Cardiac muscle cell (in vitro differentiated cells and primary cell): ENCODE data around the gene CHN2. TPM values are rescaled to one million over a fixed set of nuclear protein-coding genes. Genes with fewer than 3 reads are reported as not detected.

Experiments used
- DNase-seq, 2 donors: peaks; one replicate each; pipeline versions ENCODE4 v3.0.0 to v3.0.0-alpha.2; 2010 to 2017; ENCODE audit warnings: low read depth in 1 of 2, low spot score in 1 of 2
- H3K27ac ChIP-seq: fragments of 200-600 bp; sonication (generic); 2 replicates; pipeline ENCODE4 v1.5.1; 2016
- H3K27me3 ChIP-seq: fragments of 200-600 bp; sonication (generic); 2 replicates; pipeline ENCODE4 v1.6.0; 2016; ENCODE audit warnings: control low read depth
- H3K36me3 ChIP-seq: fragments of 200-600 bp; sonication (generic); 2 replicates; pipeline ENCODE4 v1.5.1; 2016; ENCODE audit warnings: control low read depth
- H3K4me1 ChIP-seq: fragments of 200-600 bp; sonication (generic); 2 replicates; pipeline ENCODE4 v1.8.1; 2017; ENCODE audit warnings: low read depth, mild to moderate bottlenecking, mixed run types
- H3K4me3 ChIP-seq: fragments of 200-600 bp; sonication (generic); 2 replicates; pipeline ENCODE4 v1.5.1; 2016; ENCODE audit warnings: mild to moderate bottlenecking
- H3K9me3 ChIP-seq: fragments of 200-600 bp; sonication (generic); 2 replicates; pipeline ENCODE4 v1.5.1; 2017; ENCODE audit warnings: low read depth, mild to moderate bottlenecking, control low read depth
- polyA plus RNA-seq: library from polyadenylated mRNA; unstranded; fragments of >200 nt; fragmentation: Nextera tagmentation; extraction: Ambion mirVana; gene quantifications from 2 replicates; pipeline ENCODE4 v1.2.1, GENCODE V29; 2016
- total RNA-seq: library from RNA; depleted of rRNA; stranded (reverse); fragments of >200 nt; gene quantifications from 2 replicates; pipeline ENCODE4 v1.2.3, GENCODE V29; 2016
- TF ChIP-seq, protein P1 (sequence below): IDR thresholded peaks from 2 replicates; pipeline ENCODE4 v1.5.1; 2012; ENCODE audit warnings: low read depth, mild to moderate bottlenecking, low read length

Gene CHN2
- total and polyA plus RNA-seq, 2 experiments from 2014 or later = 16.0 to 30.5 TPM

DNA sequence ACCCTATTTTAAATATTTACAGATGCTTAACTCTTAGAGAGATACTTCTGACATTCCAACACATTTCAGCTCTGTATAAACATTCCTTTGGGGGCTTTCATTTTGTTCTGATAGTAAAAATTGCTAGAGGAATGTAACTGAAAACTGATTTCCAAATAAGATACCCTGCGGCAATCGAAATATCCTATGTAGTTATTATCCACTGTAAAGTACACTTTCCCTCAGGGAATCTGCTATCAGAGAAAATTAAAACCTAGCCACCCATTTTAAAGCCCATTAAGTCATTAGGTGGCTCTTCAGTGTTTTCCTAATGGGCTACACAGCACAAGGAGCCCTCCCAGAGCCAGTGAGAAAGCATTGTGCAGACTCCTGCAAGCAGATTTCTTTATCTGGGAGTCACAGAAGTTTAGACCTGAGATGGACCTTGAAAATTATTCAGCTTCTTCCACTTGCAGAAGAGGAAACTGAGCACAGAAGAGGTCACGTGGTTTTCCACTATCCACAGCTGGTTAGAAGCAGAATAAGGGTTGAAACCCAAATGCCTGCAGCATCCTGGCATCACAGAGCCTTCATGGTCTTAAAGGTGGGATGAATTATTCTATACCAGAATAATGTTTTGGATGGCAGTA, 35.7 kb upstream of the CHN2 start:
- Histone ChIP-seq H3K27me3 (no peaks in the 10 kb centered on the region), H3K36me3 (no peaks in the 10 kb centered on the region), H3K4me1 (peaks cover 20% of the 10 kb centered on the region), H3K9me3 (no peaks in the 10 kb centered on the region), H3K4me3 (no peak overlapping the region), H3K27ac (no peak overlapping the region)
- no peak for DNase-seq
- TF ChIP-seq, protein P1, sequence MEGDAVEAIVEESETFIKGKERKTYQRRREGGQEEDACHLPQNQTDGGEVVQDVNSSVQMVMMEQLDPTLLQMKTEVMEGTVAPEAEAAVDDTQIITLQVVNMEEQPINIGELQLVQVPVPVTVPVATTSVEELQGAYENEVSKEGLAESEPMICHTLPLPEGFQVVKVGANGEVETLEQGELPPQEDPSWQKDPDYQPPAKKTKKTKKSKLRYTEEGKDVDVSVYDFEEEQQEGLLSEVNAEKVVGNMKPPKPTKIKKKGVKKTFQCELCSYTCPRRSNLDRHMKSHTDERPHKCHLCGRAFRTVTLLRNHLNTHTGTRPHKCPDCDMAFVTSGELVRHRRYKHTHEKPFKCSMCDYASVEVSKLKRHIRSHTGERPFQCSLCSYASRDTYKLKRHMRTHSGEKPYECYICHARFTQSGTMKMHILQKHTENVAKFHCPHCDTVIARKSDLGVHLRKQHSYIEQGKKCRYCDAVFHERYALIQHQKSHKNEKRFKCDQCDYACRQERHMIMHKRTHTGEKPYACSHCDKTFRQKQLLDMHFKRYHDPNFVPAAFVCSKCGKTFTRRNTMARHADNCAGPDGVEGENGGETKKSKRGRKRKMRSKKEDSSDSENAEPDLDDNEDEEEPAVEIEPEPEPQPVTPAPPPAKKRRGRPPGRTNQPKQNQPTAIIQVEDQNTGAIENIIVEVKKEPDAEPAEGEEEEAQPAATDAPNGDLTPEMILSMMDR = no peak

DNA sequence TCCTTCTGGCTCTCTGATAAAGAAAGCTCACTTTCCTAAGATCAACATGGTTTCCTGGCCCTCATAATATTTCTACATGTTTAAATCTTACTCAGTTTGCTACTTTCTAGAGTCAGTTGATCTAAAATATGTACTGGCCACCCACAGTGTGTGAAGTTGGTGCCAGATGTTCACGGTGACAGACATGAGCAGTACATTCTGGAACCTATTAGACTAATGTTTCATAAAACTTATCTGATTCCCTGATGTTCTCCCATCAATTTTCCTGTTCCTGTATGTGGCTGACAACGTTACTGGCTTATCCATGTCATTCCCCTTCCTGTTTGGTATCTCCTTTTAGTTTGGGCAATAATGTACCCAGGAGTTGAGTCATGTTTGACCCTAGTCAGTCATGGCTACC, 34.5 kb upstream of the CHN2 start:
- DNase-seq = no peak
- H3K27me3 ChIP-seq = no peaks in the 10 kb centered on the region
- H3K27ac ChIP-seq = no peak overlapping the region
- TF ChIP-seq, protein P1 = no peak
- H3K4me1 ChIP-seq = peaks cover 20% of the 10 kb centered on the region
- no peak overlapping the region for H3K4me3 ChIP-seq
- no peaks in the 10 kb centered on the region for H3K36me3 ChIP-seq
- no peaks in the 10 kb centered on the region for H3K9me3 ChIP-seq

DNA sequence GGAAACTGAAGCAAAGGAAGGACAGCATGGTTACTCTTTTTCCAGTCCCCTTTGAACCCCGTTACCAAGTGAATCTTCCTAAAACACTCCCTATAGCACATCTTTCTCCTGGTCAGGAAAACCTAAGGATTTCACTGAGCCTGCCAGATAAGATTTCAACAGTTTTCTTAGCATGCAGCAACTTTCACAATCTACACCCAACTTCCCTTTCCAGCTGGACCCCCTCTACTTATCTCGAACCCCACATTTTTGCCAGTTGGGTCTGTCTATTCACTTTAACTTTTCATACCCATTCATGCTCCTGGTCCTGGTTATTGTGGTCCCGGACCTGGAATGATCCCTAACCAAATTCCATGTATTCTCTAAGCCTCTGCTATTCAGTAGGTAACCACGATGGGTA, 33.3 kb upstream of the CHN2 start:
- no peaks in the 10 kb centered on the region for H3K9me3 ChIP-seq
- no peak overlapping the region for H3K27ac ChIP-seq
- no peak overlapping the region for H3K4me3 ChIP-seq
- H3K4me1 ChIP-seq = peaks cover 20% of the 10 kb centered on the region
- TF ChIP-seq, protein P1 = no peak
- no peak for DNase-seq
- no peaks in the 10 kb centered on the region for H3K27me3 ChIP-seq
- no peaks in the 10 kb centered on the region for H3K36me3 ChIP-seq

DNA sequence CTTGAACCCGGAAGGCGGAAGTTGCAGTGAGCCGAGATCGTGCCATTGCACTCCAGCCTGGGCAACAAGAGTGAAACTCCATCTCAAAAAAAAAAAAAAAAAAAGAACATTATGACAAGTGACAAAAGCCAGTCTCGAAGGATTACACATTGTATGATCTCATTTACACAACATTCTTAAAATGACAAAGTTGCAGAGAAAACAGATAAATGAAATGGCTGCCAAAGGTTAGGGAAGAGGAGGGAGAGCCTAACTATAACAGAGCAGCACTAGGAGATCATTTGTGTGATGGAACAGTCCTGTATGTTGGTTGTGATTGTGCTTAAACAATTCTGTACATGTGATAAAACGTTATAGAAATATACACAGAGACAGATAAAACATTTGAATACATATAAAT, 32.0 kb upstream of the CHN2 start:
- H3K27me3 ChIP-seq = no peaks in the 10 kb centered on the region
- no peak for DNase-seq
- no peaks in the 10 kb centered on the region for H3K36me3 ChIP-seq
- H3K9me3 ChIP-seq = no peaks in the 10 kb centered on the region
- no peak overlapping the region for H3K4me3 ChIP-seq
- TF ChIP-seq, protein P1 = no peak
- peaks cover 6% of the 10 kb centered on the region for H3K4me1 ChIP-seq
- no peak overlapping the region for H3K27ac ChIP-seq

DNA sequence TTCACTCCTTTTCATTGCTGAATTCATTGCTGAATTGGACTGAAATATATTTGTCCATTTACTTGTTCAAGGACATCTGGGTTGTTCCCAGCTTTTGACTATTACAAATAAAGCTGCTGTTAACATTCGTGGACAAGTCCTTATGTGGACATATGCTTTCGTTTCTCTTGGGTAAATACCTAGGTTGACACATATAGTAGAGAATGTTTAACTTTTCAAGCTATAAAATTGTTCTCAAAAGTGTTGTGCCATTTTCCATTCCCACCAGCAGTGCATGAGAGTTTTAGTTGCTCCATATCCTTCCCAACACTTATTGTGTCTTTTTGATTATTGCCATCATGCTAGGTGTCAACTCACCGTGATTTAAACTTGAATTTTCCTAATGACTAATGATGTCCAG, 30.7 kb upstream of the CHN2 start:
- H3K27me3 ChIP-seq = no peaks in the 10 kb centered on the region

More for the DNA sequence above, 30.7 kb upstream of the CHN2 start:
- H3K9me3 ChIP-seq = no peaks in the 10 kb centered on the region
- H3K27ac ChIP-seq = no peak overlapping the region
- H3K4me3 ChIP-seq = no peak overlapping the region
- TF ChIP-seq, protein P1 = no peak
- no peaks in the 10 kb centered on the region for H3K4me1 ChIP-seq
- DNase-seq = no peak
- no peaks in the 10 kb centered on the region for H3K36me3 ChIP-seq
